Measurements from ENCODE around the gene SERGEF. TPM values are rescaled to one million over a fixed set of nuclear protein-coding genes. Genes with fewer than 3 reads are reported as not detected.

The SERGEF gene
- total RNA-seq, 1 donor from 2014 or later = 32.4 TPM

GRCh38 chr11:17922416-17922788 is 90.4 kb downstream of the SERGEF start:
- H3K36me3 Mint-ChIP-seq (ENCODE audit: insufficient read depth) = peaks cover 3% of the 10 kb centered on the region
- no peak for TF ChIP-seq CTCF (IDR thresholded peaks at IDR 0.05; ENCODE audit: unreplicated experiment)
- DNase-seq (ENCODE audit: low spot score, unreplicated experiment) = no peak
- H3K27me3 Mint-ChIP-seq = no peaks in the 10 kb centered on the region
- H3K9me3 Mint-ChIP-seq (ENCODE audit: low read depth) = no peaks in the 10 kb centered on the region
- no peaks in the 10 kb centered on the region for H3K4me1 Mint-ChIP-seq (ENCODE audit: low read depth)
- H3K4me3 Mint-ChIP-seq (ENCODE audit: low read depth) = no peak overlapping the region
- no peak overlapping the region for H3K27ac Mint-ChIP-seq

- Mint-ChIP-seq H3K36me3 (ENCODE audit: insufficient read depth) (peaks cover 3% of the 10 kb centered on the region), H3K4me1 (ENCODE audit: low read depth) (no peaks in the 10 kb centered on the region), H3K4me3 (ENCODE audit: low read depth) (no peak overlapping the region), H3K9me3 (ENCODE audit: low read depth) (no peaks in the 10 kb centered on the region), H3K27ac (peak overlapping the region; percentile 9), H3K27me3 (no peaks in the 10 kb centered on the region)
- TF ChIP-seq CTCF (IDR thresholded peaks at IDR 0.05; ENCODE audit: unreplicated experiment) = no peak
- DNase-seq (ENCODE audit: low spot score, unreplicated experiment) = no peak
These were observed 91.0 kb downstream of the SERGEF start for GRCh38 chr11:17921659-17922415.

GRCh38 chr11:17918049-17918605 is 94.7 kb downstream of the SERGEF start:
- H3K4me1 Mint-ChIP-seq (ENCODE audit: low read depth) = no peaks in the 10 kb centered on the region
- H3K27ac Mint-ChIP-seq = no peak overlapping the region
- peaks cover 1% of the 10 kb centered on the region for H3K36me3 Mint-ChIP-seq (ENCODE audit: insufficient read depth)
- no peaks in the 10 kb centered on the region for H3K9me3 Mint-ChIP-seq (ENCODE audit: low read depth)
- H3K27me3 Mint-ChIP-seq = no peaks in the 10 kb centered on the region
- no peak overlapping the region for H3K4me3 Mint-ChIP-seq (ENCODE audit: low read depth)
- no peak for DNase-seq (ENCODE audit: low spot score, unreplicated experiment)
- TF ChIP-seq CTCF (IDR thresholded peaks at IDR 0.05; ENCODE audit: unreplicated experiment) = no peak

- peaks cover 1% of the 10 kb centered on the region for H3K36me3 Mint-ChIP-seq (ENCODE audit: insufficient read depth)
- no peak overlapping the region for H3K4me3 Mint-ChIP-seq (ENCODE audit: low read depth)
- no peak for TF ChIP-seq CTCF (IDR thresholded peaks at IDR 0.05; ENCODE audit: unreplicated experiment)
- no peaks in the 10 kb centered on the region for H3K27me3 Mint-ChIP-seq
- H3K4me1 Mint-ChIP-seq (ENCODE audit: low read depth) = no peaks in the 10 kb centered on the region
- H3K27ac Mint-ChIP-seq = no peak overlapping the region
- no peaks in the 10 kb centered on the region for H3K9me3 Mint-ChIP-seq (ENCODE audit: low read depth)
- no peak for DNase-seq (ENCODE audit: low spot score, unreplicated experiment)
These were observed 95.3 kb downstream of the SERGEF start for GRCh38 chr11:17917556-17917955.

- Mint-ChIP-seq H3K4me3 (ENCODE audit: low read depth) (no peak overlapping the region), H3K27ac (no peak overlapping the region), H3K36me3 (ENCODE audit: insufficient read depth) (peaks cover 1% of the 10 kb centered on the region), H3K9me3 (ENCODE audit: low read depth) (no peaks in the 10 kb centered on the region), H3K27me3 (no peaks in the 10 kb centered on the region), H3K4me1 (ENCODE audit: low read depth) (no peaks in the 10 kb centered on the region)
- DNase-seq (ENCODE audit: low spot score, unreplicated experiment) = no peak
- TF ChIP-seq CTCF (IDR thresholded peaks at IDR 0.05; ENCODE audit: unreplicated experiment) = no peak
These were observed 97.2 kb downstream of the SERGEF start for GRCh38 chr11:17915500-17916143.
